Measurements from ENCODE around the gene KRTAP10-3.

- TF ChIP-seq POLR2AphosphoS5 (IDR thresholded peaks at IDR 0.05) (no peak), CTCF (IDR thresholded peaks at IDR 0.05) (no peak), EP300 (IDR thresholded peaks at IDR 0.05) (no peak)
Observed at GRCh38 chr21:44529503-44530125, 29.0 kb downstream of the KRTAP10-3 start.
